NT2/D1 (cell line): Measurements from ENCODE around the gene GORASP1.

Experiments used
- DNase-seq: peaks from one replicate; pipeline ENCODE4 v3.0.0-alpha.2; 2011; ENCODE audit warnings: low read depth, low spot score
- H3K27me3 ChIP-seq: 2 replicates; pipeline ENCODE4 v1.6.0; 2011; ENCODE audit warnings: mild to moderate bottlenecking; ENCODE audit not compliant: insufficient read length, insufficient read depth
- H3K36me3 ChIP-seq: 2 replicates; pipeline ENCODE4 v1.6.1; 2011; ENCODE audit warnings: mild to moderate bottlenecking, low read length, mixed read lengths; ENCODE audit not compliant: insufficient read depth, insufficient read length
- H3K4me1 ChIP-seq: 2 replicates; pipeline ENCODE4 v1.5.1; 2011; ENCODE audit not compliant: insufficient read depth, insufficient read length
- H3K4me3 ChIP-seq: 2 replicates; pipeline ENCODE4 v1.5.1; 2011; ENCODE audit warnings: low read depth; ENCODE audit not compliant: insufficient read length
- H3K9ac ChIP-seq: 2 replicates; pipeline ENCODE4 v1.6.0; 2011; ENCODE audit warnings: low read depth; ENCODE audit not compliant: insufficient read length
- H3K9me3 ChIP-seq: 2 replicates; pipeline ENCODE4 v1.5.1; 2011; ENCODE audit warnings: mild to moderate bottlenecking, low read length; ENCODE audit not compliant: insufficient read depth
- SUZ12 ChIP-seq: IDR thresholded peaks from 2 replicates; pipeline ENCODE4 v1.6.1; 2011; ENCODE audit not compliant: insufficient read length, insufficient read depth; ENCODE audit errors: extremely low read depth
- YY1 ChIP-seq: IDR thresholded peaks from 2 replicates; pipeline ENCODE4 v1.6.1; 2011; ENCODE audit not compliant: insufficient read length, insufficient read depth
- ZNF274 ChIP-seq: IDR thresholded peaks from 2 replicates; pipeline ENCODE4 v1.6.1; 2011; ENCODE audit warnings: mild to moderate bottlenecking, low read depth, low read length

The GORASP1 gene

GRCh38 chr3:39139442-39139841 lies 32.0 kb upstream of the GORASP1 start:
- H3K4me1 ChIP-seq: no peaks in the 10 kb centered on the region
- H3K9ac ChIP-seq: no peak overlapping the region
- H3K9me3 ChIP-seq: no peaks in the 10 kb centered on the region
- no peak overlapping the region for H3K4me3 ChIP-seq
- TF ChIP-seq YY1: no peak
- TF ChIP-seq SUZ12: no peak
- TF ChIP-seq ZNF274: no peak
- H3K36me3 ChIP-seq: peaks cover 50% of the 10 kb centered on the region
- no peak for DNase-seq
- no peaks in the 10 kb centered on the region for H3K27me3 ChIP-seq

DNA sequence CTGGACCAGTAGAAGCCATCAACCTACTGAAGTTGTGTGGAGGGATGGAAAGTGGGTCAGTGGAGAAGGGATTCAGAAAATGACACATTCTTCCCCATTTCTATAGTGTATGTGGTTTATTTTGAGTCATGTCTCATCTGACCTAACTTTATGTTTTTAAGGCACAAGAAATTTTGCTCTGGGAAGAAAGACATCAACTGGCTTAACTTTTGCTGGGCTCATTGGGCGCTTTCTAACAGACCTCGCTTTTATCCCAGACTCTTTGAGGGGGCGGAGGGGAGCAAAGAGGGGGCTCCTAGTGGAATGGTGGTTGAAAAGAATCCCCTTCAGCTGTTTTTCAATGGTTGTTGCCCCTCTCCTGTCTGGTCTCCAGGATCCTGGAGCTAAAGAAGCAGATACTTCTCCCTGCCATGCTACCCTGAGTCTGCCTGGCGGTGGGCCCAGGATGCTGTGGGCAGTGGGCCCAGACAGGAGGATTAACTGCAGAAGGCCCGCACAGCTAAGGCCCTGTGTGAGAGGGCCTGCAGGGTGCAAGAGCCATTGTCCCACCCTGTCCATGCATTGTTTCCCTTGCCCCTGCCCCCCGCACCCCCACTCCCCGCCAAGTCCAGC lies 31.5 kb upstream of the GORASP1 start:
- Histone ChIP-seq H3K4me1 (no peaks in the 10 kb centered on the region), H3K9ac (no peak overlapping the region), H3K27me3 (no peaks in the 10 kb centered on the region), H3K4me3 (no peak overlapping the region), H3K9me3 (no peaks in the 10 kb centered on the region), H3K36me3 (peaks cover 45% of the 10 kb centered on the region)
- TF ChIP-seq ZNF274 (no peak), SUZ12 (no peak), YY1 (no peak)
- DNase-seq: no peak

GRCh38 chr3:39137991-39138803 lies 30.8 kb upstream of the GORASP1 start:
- H3K9me3 ChIP-seq: no peaks in the 10 kb centered on the region
- no peak for DNase-seq
- no peak overlapping the region for H3K4me3 ChIP-seq
- no peaks in the 10 kb centered on the region for H3K4me1 ChIP-seq
- H3K9ac ChIP-seq: no peak overlapping the region
- peaks cover 37% of the 10 kb centered on the region for H3K36me3 ChIP-seq
- no peaks in the 10 kb centered on the region for H3K27me3 ChIP-seq
- TF ChIP-seq SUZ12: no peak
- no peak for TF ChIP-seq ZNF274
- TF ChIP-seq YY1: no peak

DNA sequence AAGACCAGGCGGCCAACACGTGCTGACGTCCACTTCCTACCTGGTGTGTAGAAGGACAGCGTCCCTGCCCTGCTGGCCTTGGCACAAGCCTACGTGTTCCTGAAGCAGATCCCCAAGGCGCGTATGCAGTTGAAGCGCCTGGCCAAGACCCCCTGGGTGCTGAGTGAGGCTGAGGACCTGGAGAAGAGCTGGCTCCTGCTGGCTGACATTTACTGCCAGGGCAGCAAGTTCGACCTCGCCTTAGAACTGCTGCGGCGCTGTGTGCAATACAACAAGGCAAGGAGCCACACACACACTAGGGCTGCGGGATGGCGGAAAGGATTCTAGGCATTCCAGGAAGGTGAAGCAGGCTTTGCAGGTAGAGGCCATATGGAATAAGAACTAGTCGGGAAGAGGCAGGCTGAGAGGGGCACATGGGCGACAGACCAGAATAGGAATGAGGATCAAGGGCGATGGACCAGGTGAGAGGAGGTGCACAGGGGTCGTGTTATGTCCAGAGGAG lies 30.1 kb upstream of the GORASP1 start:
- no peak overlapping the region for H3K4me3 ChIP-seq

GRCh38 chr3:39136533-39137434 lies 29.4 kb upstream of the GORASP1 start:
- peaks cover 23% of the 10 kb centered on the region for H3K36me3 ChIP-seq

More for the DNA sequence above, 30.1 kb upstream of the GORASP1 start:
- Histone ChIP-seq H3K9ac (no peak overlapping the region), H3K27me3 (no peaks in the 10 kb centered on the region), H3K9me3 (no peaks in the 10 kb centered on the region), H3K4me1 (no peaks in the 10 kb centered on the region), H3K36me3 (peaks cover 30% of the 10 kb centered on the region)
- no peak for DNase-seq
- TF ChIP-seq ZNF274: no peak
- TF ChIP-seq SUZ12: no peak
- TF ChIP-seq YY1: no peak

DNA sequence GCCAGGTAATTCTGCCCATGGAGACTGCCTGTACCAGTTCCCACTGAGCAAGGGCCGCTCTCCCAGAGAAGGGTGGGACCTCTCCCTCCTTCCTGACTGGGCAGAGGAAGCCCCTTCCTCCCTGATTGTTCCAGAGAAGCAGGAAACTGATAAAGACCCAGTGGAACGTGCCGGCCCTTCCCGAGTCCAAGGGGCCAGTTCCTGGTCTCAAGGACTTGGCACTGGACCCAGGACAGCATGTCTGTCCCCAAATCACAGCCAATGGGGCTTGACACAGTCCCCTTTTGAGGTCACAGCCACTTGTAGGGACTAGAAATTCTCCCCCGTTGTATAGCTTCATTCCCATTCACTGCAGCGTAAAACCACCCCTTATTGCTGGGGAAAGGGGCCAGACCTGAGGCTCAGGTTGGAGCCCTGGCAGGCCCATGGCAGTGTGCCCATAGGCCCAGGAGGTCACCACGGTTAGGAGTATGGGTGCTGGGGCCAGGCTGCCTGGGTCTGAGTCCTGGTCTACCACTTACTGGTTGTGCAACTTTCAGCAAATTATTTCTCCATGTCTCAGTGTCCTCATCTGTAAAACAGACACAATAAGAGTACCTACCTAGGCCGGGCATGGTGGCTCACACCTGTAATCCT lies 27.9 kb upstream of the GORASP1 start:
- Histone ChIP-seq H3K27me3 (no peaks in the 10 kb centered on the region), H3K9me3 (no peaks in the 10 kb centered on the region), H3K4me3 (no peak overlapping the region), H3K4me1 (no peaks in the 10 kb centered on the region), H3K9ac (no peak overlapping the region), H3K36me3 (peaks cover 8% of the 10 kb centered on the region)
- TF ChIP-seq YY1 (no peak), SUZ12 (no peak), ZNF274 (no peak)
- DNase-seq: no peak

More at GRCh38 chr3:39136533-39137434, 29.4 kb upstream of the GORASP1 start:
- Histone ChIP-seq H3K4me3 (no peak overlapping the region), H3K4me1 (no peaks in the 10 kb centered on the region), H3K9me3 (no peaks in the 10 kb centered on the region), H3K27me3 (no peaks in the 10 kb centered on the region), H3K9ac (no peak overlapping the region)
- TF ChIP-seq YY1 (no peak), ZNF274 (no peak), SUZ12 (no peak)
- DNase-seq: no peak
